IMR-90 (cell line): ENCODE data around the gene DISC1. TPM values are rescaled to one million over a fixed set of nuclear protein-coding genes. Genes with fewer than 3 reads are reported as not detected.

Source experiments
- ATAC-seq: fragments of 200-7000 bp; cut with Tn5 transposase; 2 replicates; pipeline ENCODE4 v1.9.1; 2020; ENCODE audit warnings: low read depth, mild to moderate bottlenecking, moderate library complexity
- BruUV-seq: library from RNA; stranded (reverse); fragments of 400-500 nt; replicated peaks from 2 replicates; lab custom pipeline; 2021; lab: Mats Ljungman, UMichigan
- CTCF ChIA-PET: fragments of 300-600 bp; formaldehyde crosslinking; extraction: SDS; loops from one replicate; lab custom pipeline; 2021; ENCODE audit warnings: antibody characterized with exemption; lab: Yijun Ruan, JAX
- POLR2A ChIA-PET: fragments of 300-600 bp; sonication (Branson Sonifier 250); formaldehyde crosslinking; loops from one replicate; lab custom pipeline; 2022; ENCODE audit warnings: antibody characterized with exemption; ENCODE audit not compliant: unreplicated experiment; lab: Charles Lee
- DNase-seq: peaks from one replicate; pipeline ENCODE4 v3.0.0; 2013
- H2AFZ ChIP-seq: replicated peaks from 2 replicates; pipeline ENCODE3; 2013; ENCODE audit warnings: low read length, mild to moderate bottlenecking; ENCODE audit not compliant: poor library complexity
- H2AK5ac ChIP-seq: 2 replicates; pipeline ENCODE4 v1.6.1; 2013; ENCODE audit warnings: low read depth, low read length, inconsistent platforms
- H2AK9ac ChIP-seq: replicated peaks from 2 replicates; pipeline ENCODE3; 2013; ENCODE audit warnings: mild to moderate bottlenecking, low read depth, low read length, moderate library complexity; ENCODE audit not compliant: poor library complexity
- H2BK120ac ChIP-seq: 2 replicates; pipeline ENCODE4 v1.6.1; 2013; ENCODE audit warnings: low read depth, low read length, inconsistent platforms
- H2BK15ac ChIP-seq: 3 replicates; pipeline ENCODE4 v1.6.1; 2013; ENCODE audit warnings: low read depth, low read length, inconsistent platforms
- H2BK20ac ChIP-seq: 2 replicates; pipeline ENCODE4 v1.6.1; 2013; ENCODE audit warnings: low read depth, mild to moderate bottlenecking, inconsistent platforms, low read length, moderate library complexity
- H2BK5ac ChIP-seq: 2 replicates; pipeline ENCODE4 v1.6.1; 2013; ENCODE audit warnings: mild to moderate bottlenecking, low read depth, low read length, inconsistent platforms; ENCODE audit not compliant: poor library complexity, severe bottlenecking
- H3K14ac ChIP-seq: replicated peaks from 2 replicates; pipeline ENCODE4 v1.6.1; 2013; ENCODE audit warnings: low read depth, low read length, inconsistent platforms
- H3K18ac ChIP-seq: 2 replicates; pipeline ENCODE4 v1.6.1; 2013; ENCODE audit warnings: low read depth, low read length, control low read depth
- H3K23ac ChIP-seq: 2 replicates; pipeline ENCODE4 v1.6.1; 2013; ENCODE audit warnings: low read depth, low read length, inconsistent platforms
- H3K27ac ChIP-seq: 2 replicates; pipeline ENCODE4 v1.5.1; 2013; ENCODE audit warnings: mild to moderate bottlenecking, control low read depth, low read length; ENCODE audit not compliant: insufficient read depth
- H3K27me3 ChIP-seq: 2 replicates; pipeline ENCODE4 v1.6.1; 2013; ENCODE audit warnings: low read length; ENCODE audit not compliant: control insufficient read depth, insufficient read depth
- H3K36me3 ChIP-seq: 2 replicates; pipeline ENCODE4 v1.6.1; 2013; ENCODE audit warnings: low read length, mixed read lengths; ENCODE audit not compliant: control insufficient read depth, insufficient read depth
- H3K4ac ChIP-seq: 2 replicates; pipeline ENCODE4 v1.6.1; 2013; ENCODE audit warnings: low read depth, low read length, inconsistent platforms
- H3K4me1 ChIP-seq: 2 replicates; pipeline ENCODE4 v1.6.1; 2013; ENCODE audit warnings: low read length, mixed read lengths; ENCODE audit not compliant: control insufficient read depth, insufficient read depth
- H3K4me2 ChIP-seq: 2 replicates; pipeline ENCODE4 v1.6.1; 2013; ENCODE audit warnings: low read depth, mild to moderate bottlenecking, control low read depth, low read length, moderate library complexity
- H3K4me3 ChIP-seq: 2 replicates; pipeline ENCODE4 v1.5.1; 2013; ENCODE audit warnings: low read depth, mild to moderate bottlenecking, control low read depth, low read length, moderate library complexity; ENCODE audit not compliant: insufficient read depth
- H3K56ac ChIP-seq: 2 replicates; pipeline ENCODE4 v1.6.1; 2013; ENCODE audit warnings: low read length, inconsistent platforms; ENCODE audit not compliant: insufficient read depth; ENCODE audit errors: extremely low read depth
- H3K79me1 ChIP-seq, 2 experiments: 2 replicates each; pipeline ENCODE4 v1.6.1; 2013; ENCODE audit warnings: low read length in 2 of 2, inconsistent platforms in 1 of 2, low read depth in 1 of 2
- H3K9ac ChIP-seq: 2 replicates; pipeline ENCODE4 v1.6.1; 2013; ENCODE audit warnings: low read depth, low read length, control low read depth
- H3K9me1 ChIP-seq: 2 replicates; pipeline ENCODE4 v1.6.1; 2013; ENCODE audit warnings: low read length, inconsistent platforms; ENCODE audit not compliant: insufficient read depth
- H3K9me3 ChIP-seq: 2 replicates; pipeline ENCODE4 v1.6.1; 2013; ENCODE audit warnings: low read length; ENCODE audit not compliant: control insufficient read depth, insufficient read depth
- H4K20me1 ChIP-seq: 2 replicates; pipeline ENCODE4 v1.6.1; 2013; ENCODE audit warnings: low read length, inconsistent platforms; ENCODE audit not compliant: insufficient read depth
- H4K5ac ChIP-seq: 2 replicates; pipeline ENCODE4 v1.6.1; 2013; ENCODE audit warnings: mild to moderate bottlenecking, low read depth, low read length, control low read depth
- H4K8ac ChIP-seq, 2 experiments: 2 replicates each; pipeline ENCODE4 v1.6.1; 2013; ENCODE audit warnings: low read depth in 2 of 2, low read length in 2 of 2, control low read depth in 1 of 2, inconsistent platforms in 1 of 2
- H4K91ac ChIP-seq: 2 replicates; pipeline ENCODE4 v1.6.1; 2013; ENCODE audit warnings: low read depth, low read length, inconsistent platforms; ENCODE audit not compliant: insufficient read depth
- MAZ ChIP-seq: IDR thresholded peaks from 2 replicates; pipeline ENCODE4 v1.6.1; 2012; ENCODE audit warnings: low read depth, mild to moderate bottlenecking, low read length, improper control_type of control experiment, moderate library complexity, borderline replicate concordance
- dilution Hi-C: fragments of 300-500 bp; cut with HindIII; formaldehyde crosslinking; loops from one replicate; pipeline ENCODE4 v1.14.3; 2018; ENCODE audit warnings: low sequenced_read_pairs; ENCODE audit not compliant: unreplicated experiment
- in situ Hi-C: fragments of 300-500 bp; cut with MboI; formaldehyde crosslinking; loops from 3 replicates; pipeline ENCODE4 v1.14.3; 2019; ENCODE audit warnings: low sequenced_read_pairs, inconsistent platforms, mixed read lengths
- intact Hi-C: fragments of 100-400 bp; cut with micrococcal nuclease; formaldehyde crosslinking; loops from 2 replicates; pipeline ENCODE4 v1.10.0; 2022
- polyA plus RNA-seq, 3 experiments: library from polyadenylated mRNA; depleted of rRNA; stranded (reverse); fragments of >200 nt; gene quantifications; 2 replicates each; pipeline ENCODE4 v1.2.3, GENCODE V29; 2012; ENCODE audit warnings: low replicate concordance in 1 of 3
- total RNA-seq: library from RNA; depleted of rRNA; stranded (reverse); fragments of >200 nt; gene quantifications from 2 replicates; pipeline ENCODE4 v1.2.3, GENCODE V29; 2012

DISC1 gene
- total and polyA plus RNA-seq, 2 of the 4 experiments (the other 2 are of a cell fraction), result 2.2 to 7.0 TPM

DNA sequence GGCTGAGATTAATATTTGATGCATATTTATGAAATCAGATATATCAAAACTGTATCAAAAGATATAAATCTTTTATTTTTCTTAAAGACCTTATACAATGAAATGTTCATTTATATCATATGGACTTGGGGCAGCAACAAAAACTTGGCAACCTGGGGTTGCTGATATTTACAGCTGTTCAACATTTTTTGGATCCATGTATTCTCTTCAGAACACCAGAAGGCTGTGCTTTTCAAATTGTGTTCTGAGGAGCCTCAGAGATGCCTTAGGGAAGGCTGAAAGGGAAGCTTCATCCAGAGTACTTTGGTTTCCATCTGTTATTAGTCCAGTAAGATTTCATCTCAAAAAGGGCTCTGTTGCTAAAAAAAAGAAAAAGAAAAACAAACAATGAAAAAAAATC lies 94.8 kb downstream of the DISC1 start:
- CTCF ChIA-PET, result no interaction called here
- Histone ChIP-seq H2BK5ac (no peak overlapping the region), H4K8ac (no peak overlapping the region), H4K5ac (no peak overlapping the region), H3K9ac (no peak overlapping the region), H3K4ac (no peak overlapping the region), H4K91ac (no peak overlapping the region), H2AK5ac (no peak overlapping the region), H2BK120ac (no peak overlapping the region), H3K9me1 (peaks cover 3% of the 10 kb centered on the region; the same call in 1 of the 2 replicates), H3K23ac (no peak overlapping the region), H3K27me3 (no peaks in the 10 kb centered on the region), H3K18ac (no peak overlapping the region), H2BK20ac (no peak overlapping the region), H2BK15ac (no peak overlapping the region), H2AFZ (no peak overlapping the region), H3K14ac (no peak overlapping the region), H2AK9ac (no peak overlapping the region), H3K36me3 (no peaks in the 10 kb centered on the region), H3K79me1 (no peaks in the 10 kb centered on the region; a peak in 1 of 4 replicates), H3K4me3 (no peak overlapping the region), H3K56ac (no peak overlapping the region), H3K27ac (no peak overlapping the region), H3K9me3 (no peaks in the 10 kb centered on the region), H3K4me2 (no peak overlapping the region), H3K4me1 (no peaks in the 10 kb centered on the region), H4K20me1 (no peaks in the 10 kb centered on the region)
- in situ Hi-C loops, result no loop called here
- dilution Hi-C loops, result no loop called here
- POLR2A ChIA-PET, result no interaction called here
- BruUV-seq, result no TSS peak
- no peak for TF ChIP-seq MAZ
- intact Hi-C loops, result no loop called here
- ATAC-seq (no peak), DNase-seq (no peak)
